ENCODE results near the gene HSD3B7.

HSD3B7 gene

GRCh38 chr16:30951750-30952149 lies 33.3 kb upstream of the HSD3B7 start (continued):
- TF ChIP-seq PBX3 (CRISPR knock-in tag; IDR thresholded peaks at IDR 0.05): no peak
- TF ChIP-seq ZNF837 (tag by site-specific recombination; IDR thresholded peaks at IDR 0.05): no peak

- Histone ChIP-seq H3K9me3 (ENCODE audit: control insufficient read depth, insufficient read depth, low read depth, low read length) (no peaks in the 10 kb centered on the region), H3K4me3 (ENCODE audit: low read depth, low read length) (no peak overlapping the region), H3K36me3 (ENCODE audit: control insufficient read depth in 2 of 2, insufficient read depth in 1 of 2, low read length in 2 of 2) (no peaks in the 10 kb centered on the region), H3K27ac (ENCODE audit: extremely low read depth, low read depth, low read length) (no peak overlapping the region), H3K4me1 (ENCODE audit: control insufficient read depth, insufficient read depth, low read length) (peaks cover 2% of the 10 kb centered on the region; the same call in 1 of the 2 replicates)
- POLR2A ChIA-PET: interaction anchor here (0.6 to 1.5 kb wide), 6 partner anchors 11 to 189 kb away, joined by 3 to 5 read pairs (median 4); partner anchors contain the start of gene KAT8
- CTCF ChIA-PET: interaction anchor here (0.5 to 5.3 kb wide), 26 partner anchors 11 to 1311 kb away, joined by 3 to 74 read pairs (median 5); partner anchors contain the start of genes HIRIP3, HSD3B7, KAT8 and PAGR1
- TF ChIP-seq ZNF600 (tag by site-specific recombination; IDR thresholded peaks at IDR 0.05) (no peak), ZNF223 (tag by site-specific recombination; IDR thresholded peaks at IDR 0.05) (peak; percentile 39; the same call in 1 of the 2 replicates), ZNF747 (tag by site-specific recombination; IDR thresholded peaks at IDR 0.05) (0 out of 2 replicates have a peak, but pooled peaks have one; percentile 13), ZNF239 (tag by site-specific recombination; IDR thresholded peaks at IDR 0.05) (no peak)
Observed at GRCh38 chr16:30953111-30953510, 31.9 kb upstream of the HSD3B7 start.

- peaks cover 2% of the 10 kb centered on the region; the same call in 1 of the 2 replicates for H3K4me1 ChIP-seq (ENCODE audit: control insufficient read depth, insufficient read depth, low read length)
- no peak overlapping the region for H3K27ac ChIP-seq (ENCODE audit: extremely low read depth, low read depth, low read length)
- H3K9me3 ChIP-seq (ENCODE audit: control insufficient read depth, insufficient read depth, low read depth, low read length): no peaks in the 10 kb centered on the region
- no peak overlapping the region for H3K4me3 ChIP-seq (ENCODE audit: low read depth, low read length)
- ChIA-PET CTCF (interaction anchor here (0.5 to 5.3 kb wide), 46 partner anchors 9 to 1312 kb away, joined by 3 to 74 read pairs (median 4); partner anchors contain the start of genes FBXL19, HIRIP3, HSD3B7 and KAT8), POLR2A (interaction anchor here (0.6 to 1.5 kb wide), 15 partner anchors 11 to 1105 kb away, joined by 3 to 7 read pairs (median 3); partner anchors contain the start of genes ARMC5, KAT8, ZNF646 and ZNF668)
- peaks cover 0 to 2% of the 10 kb centered on the region in 2 experiments; a peak in 1 of 3 replicates for H3K36me3 ChIP-seq (ENCODE audit: control insufficient read depth in 2 of 2, insufficient read depth in 1 of 2, low read length in 2 of 2)
- peak; percentile 58; the same call in 1 of the 2 replicates for TF ChIP-seq ZNF76 (tag by site-specific recombination; IDR thresholded peaks at IDR 0.05; ENCODE audit: borderline replicate concordance, low read depth)
- TF ChIP-seq ZNF843 (tag by site-specific recombination; IDR thresholded peaks at IDR 0.05): 0 out of 2 replicates have a peak, but pooled peaks have one; percentile 30
- TF ChIP-seq ZNF449 (tag by site-specific recombination; IDR thresholded peaks at IDR 0.05): no peak
- peak; percentile 52 for TF ChIP-seq ZBTB17 (tag by site-specific recombination; IDR thresholded peaks at IDR 0.05)
- no peak for TF ChIP-seq ZNF785 (tag by site-specific recombination; IDR thresholded peaks at IDR 0.05)
- TF ChIP-seq PRDM1 (tag by site-specific recombination; IDR thresholded peaks at IDR 0.05): no peak
- no peak for TF ChIP-seq ZNF777 (tag by site-specific recombination; IDR thresholded peaks at IDR 0.05; ENCODE audit: borderline replicate concordance)
- TF ChIP-seq PRDM10 (tag by site-specific recombination; IDR thresholded peaks at IDR 0.05): 0 out of 2 replicates have a peak, but pooled peaks have one; percentile 22
- TF ChIP-seq ZNF629 (tag by site-specific recombination; IDR thresholded peaks at IDR 0.05): 0 out of 2 replicates have a peak, but pooled peaks have one; percentile 39
- TF ChIP-seq ZNF248 (tag by site-specific recombination; IDR thresholded peaks at IDR 0.05): no peak
- no peak for TF ChIP-seq SP2 (tag by site-specific recombination; IDR thresholded peaks at IDR 0.05)
- no peak for TF ChIP-seq OSR2 (tag by site-specific recombination; IDR thresholded peaks at IDR 0.05)
- no peak for TF ChIP-seq ZNF184 (tag by site-specific recombination; IDR thresholded peaks at IDR 0.05)
- peak; percentile 82 for TF ChIP-seq ZXDB (tag by site-specific recombination; IDR thresholded peaks at IDR 0.05)
- TF ChIP-seq ZNF549 (tag by site-specific recombination; IDR thresholded peaks at IDR 0.05): no peak
- peak; percentile 36; the same call in 1 of the 2 replicates for TF ChIP-seq ZBTB8A (tag by site-specific recombination; IDR thresholded peaks at IDR 0.05)
- peak; percentile 68 for TF ChIP-seq ZFP69B (tag by site-specific recombination; IDR thresholded peaks at IDR 0.05)
- peak; percentile 66 for TF ChIP-seq IKZF3 (tag by site-specific recombination; IDR thresholded peaks at IDR 0.05)
- TF ChIP-seq ZFP41 (tag by site-specific recombination; IDR thresholded peaks at IDR 0.05; ENCODE audit: borderline replicate concordance): no peak
- no peak for TF ChIP-seq KLF7 (tag by site-specific recombination; IDR thresholded peaks at IDR 0.05; ENCODE audit: borderline replicate concordance)
- no peak for TF ChIP-seq HOXC10 (CRISPR knock-in tag; IDR thresholded peaks at IDR 0.05)
- 0 out of 2 replicates have a peak, but pooled peaks have one; percentile 79 for TF ChIP-seq ZSCAN30 (tag by site-specific recombination; IDR thresholded peaks at IDR 0.05)
Observed at GRCh38 chr16:30953511-30954124, 31.4 kb upstream of the HSD3B7 start.
